GM23248 (cell line): ENCODE measurements around the gene HIVEP3. TPM values are rescaled to one million over a fixed set of nuclear protein-coding genes. Genes with fewer than 3 reads are reported as not detected.

Experiments
- DNase-seq: peaks from one replicate; pipeline ENCODE4 v3.0.0-alpha.2; 2015
- H2AFZ ChIP-seq: fragments of 200-600 bp; sonication (generic); 2 replicates; pipeline ENCODE4 v1.6.1; 2016; ENCODE audit warnings: antibody characterized with exemption
- H3F3A ChIP-seq: fragments of 200-600 bp; sonication (generic); 2 replicates; pipeline ENCODE4 v1.6.1; 2016; ENCODE audit warnings: mild to moderate bottlenecking, antibody characterized with exemption, mixed run types; ENCODE audit not compliant: insufficient read depth
- H3K27ac ChIP-seq: fragments of 200-600 bp; sonication (generic); 2 replicates; pipeline ENCODE4 v1.5.1; 2016; ENCODE audit warnings: mild to moderate bottlenecking
- H3K27me3 ChIP-seq: fragments of 200-600 bp; sonication (generic); replicated peaks from 2 replicates; pipeline ENCODE4 v1.6.1; 2016; ENCODE audit warnings: mild to moderate bottlenecking; ENCODE audit not compliant: insufficient read depth
- H3K36me3 ChIP-seq: fragments of 200-600 bp; sonication (generic); 2 replicates; pipeline ENCODE4 v1.6.1; 2016; ENCODE audit warnings: low read depth, mild to moderate bottlenecking
- H3K4me1 ChIP-seq: fragments of 200-600 bp; sonication (generic); 2 replicates; pipeline ENCODE4 v1.6.1; 2016; ENCODE audit warnings: mild to moderate bottlenecking; ENCODE audit not compliant: insufficient read depth
- H3K4me2 ChIP-seq: fragments of 200-600 bp; sonication (generic); one replicate; pipeline ENCODE4 v1.6.1; 2016; ENCODE audit warnings: mild to moderate bottlenecking; ENCODE audit not compliant: unreplicated experiment
- H3K4me3 ChIP-seq: fragments of 200-600 bp; sonication (generic); 2 replicates; pipeline ENCODE4 v1.5.1; 2016; ENCODE audit warnings: mild to moderate bottlenecking
- H3K79me2 ChIP-seq: fragments of 200-600 bp; sonication (generic); 2 replicates; pipeline ENCODE4 v1.6.1; 2016; ENCODE audit warnings: mild to moderate bottlenecking; ENCODE audit not compliant: insufficient read depth
- H3K9ac ChIP-seq: fragments of 200-600 bp; sonication (generic); 2 replicates; pipeline ENCODE4 v1.6.1; 2016; ENCODE audit warnings: mild to moderate bottlenecking
- H3K9me2 ChIP-seq: fragments of 200-600 bp; sonication (generic); 2 replicates; pipeline ENCODE4 v1.6.1; 2016; ENCODE audit warnings: mixed run types, mild to moderate bottlenecking, moderate library complexity; ENCODE audit not compliant: insufficient read depth
- H3K9me3 ChIP-seq: fragments of 200-600 bp; sonication (generic); one replicate; pipeline ENCODE4 v1.6.1; 2017; ENCODE audit warnings: low read depth
- H4K20me1 ChIP-seq: fragments of 200-600 bp; sonication (generic); 2 replicates; pipeline ENCODE4 v1.6.0; 2016; ENCODE audit not compliant: insufficient read depth
- EZH2 ChIP-seq: fragments of 200-600 bp; sonication (generic); IDR thresholded peaks from 2 replicates; pipeline ENCODE4 v1.6.1; 2018; ENCODE audit warnings: antibody characterized with exemption, mild to moderate bottlenecking; ENCODE audit not compliant: insufficient read depth, poor library complexity, severe bottlenecking
- EZH2phosphoT487 ChIP-seq: fragments of 200-600 bp; sonication (generic); IDR thresholded peaks from 2 replicates; pipeline ENCODE4 v1.6.1; 2018; ENCODE audit warnings: antibody characterized with exemption, moderate library complexity, mild to moderate bottlenecking, low read depth; ENCODE audit not compliant: insufficient read depth
- WGBS, 2 experiments: methylation state at CpG; one replicate each; pipeline ENCODE4 v1.1.6; 2015 to 2017; ENCODE audit warnings: low lambda C conversion rate in 2 of 2, low coverage in 1 of 2; ENCODE audit errors: missing lambda C conversion rate in 2 of 2; 5-methylcytosine and 5-hydroxymethylcytosine counted together
- in situ Hi-C: fragments of 300-500 bp; cut with MboI; formaldehyde crosslinking; loops from 2 replicates; pipeline ENCODE4 v1.15.0; 2020
- polyA plus RNA-seq: library from polyadenylated mRNA; unstranded; fragments of >200 nt; fragmentation: Nextera tagmentation; extraction: Ambion mirVana; gene quantifications from 2 replicates; pipeline ENCODE4 v1.2.1, GENCODE V29; 2016
- total RNA-seq: library from RNA; depleted of rRNA; stranded (reverse); fragments of >200 nt; shearing (Covaris generic); gene quantifications from 2 replicates; pipeline ENCODE4 v1.2.3, GENCODE V29; 2014

Gene HIVEP3
- total and polyA plus RNA-seq, 2 experiments from 2014 or later = 1.7 to 7.2 TPM

DNA sequence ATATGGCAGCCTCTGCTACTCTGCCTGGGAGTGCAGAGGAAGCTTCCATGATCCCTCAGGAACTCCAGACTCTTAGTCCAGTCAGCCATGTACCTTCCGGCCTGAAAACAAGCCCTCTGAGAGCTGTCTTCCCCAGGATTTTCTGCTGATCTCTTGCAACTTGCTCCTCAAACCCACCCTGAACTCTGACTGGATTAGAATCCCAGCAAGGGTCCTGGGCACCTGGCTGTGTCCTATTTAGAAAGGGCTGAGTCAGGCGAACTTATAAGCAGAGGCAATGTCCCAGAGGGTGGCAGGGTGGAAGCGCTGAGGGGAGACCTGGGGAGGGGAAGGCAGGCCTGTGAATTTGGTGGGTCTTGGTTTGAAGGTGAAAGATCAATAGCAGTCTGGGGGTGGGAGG lies 249.8 kb downstream of the HIVEP3 start:
- TF ChIP-seq EZH2 (no peak), EZH2phosphoT487 (no peak)
- peaks cover 32% of the 10 kb centered on the region for H3K4me1 ChIP-seq
- in situ Hi-C loops = no loop called here
- DNase-seq = no peak
- H3K4me3 ChIP-seq = no peak overlapping the region
- 91 to 100% methylated on average over 3 of the region's 3 CpGs for WGBS, 2 experiments
- 0 out of 2 replicates have a peak, but pooled peaks cover 6% of the 10 kb centered on the region for H3F3A ChIP-seq
- no peaks in the 10 kb centered on the region for H3K9me2 ChIP-seq
- no peaks in the 10 kb centered on the region for H3K36me3 ChIP-seq
- H4K20me1 ChIP-seq = no peaks in the 10 kb centered on the region
- H3K9me3 ChIP-seq = no peaks in the 10 kb centered on the region
- H3K9ac ChIP-seq = no peak overlapping the region
- no peak overlapping the region for H3K27ac ChIP-seq
- no peak overlapping the region for H2AFZ ChIP-seq
- no peaks in the 10 kb centered on the region for H3K79me2 ChIP-seq
- H3K27me3 ChIP-seq = no peaks in the 10 kb centered on the region
- H3K4me2 ChIP-seq = no peak overlapping the region

DNA sequence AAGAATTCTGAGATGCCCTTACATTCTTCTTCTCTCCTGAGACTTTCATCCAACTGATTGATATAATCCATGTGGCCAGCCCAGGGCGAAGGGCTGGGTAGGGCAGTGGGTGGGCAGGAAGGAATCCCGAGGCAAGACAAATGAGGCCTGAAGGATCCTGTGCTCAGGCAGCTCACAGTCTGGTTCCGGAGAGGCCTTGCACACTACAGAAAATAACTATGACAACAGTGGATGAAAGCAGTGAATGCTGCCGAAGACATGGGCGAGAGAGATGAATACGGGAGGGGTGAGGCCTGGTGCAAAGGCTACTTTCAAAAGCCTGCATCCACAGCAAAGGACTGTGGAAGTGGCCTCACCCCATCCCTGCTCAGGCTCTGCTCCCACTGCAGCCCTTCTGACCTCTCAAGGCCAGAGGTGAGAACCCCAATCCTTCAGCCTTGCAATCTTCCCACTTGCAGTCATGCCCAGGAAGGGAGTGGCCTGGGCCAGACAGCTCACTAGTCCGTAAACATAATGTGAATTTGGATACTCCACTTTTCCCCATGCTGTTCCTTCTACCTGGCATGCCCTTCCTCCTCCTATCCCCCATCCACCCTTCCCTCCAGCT lies 250.6 kb downstream of the HIVEP3 start:
- no peak for DNase-seq
- in situ Hi-C loops = no loop called here

DNA sequence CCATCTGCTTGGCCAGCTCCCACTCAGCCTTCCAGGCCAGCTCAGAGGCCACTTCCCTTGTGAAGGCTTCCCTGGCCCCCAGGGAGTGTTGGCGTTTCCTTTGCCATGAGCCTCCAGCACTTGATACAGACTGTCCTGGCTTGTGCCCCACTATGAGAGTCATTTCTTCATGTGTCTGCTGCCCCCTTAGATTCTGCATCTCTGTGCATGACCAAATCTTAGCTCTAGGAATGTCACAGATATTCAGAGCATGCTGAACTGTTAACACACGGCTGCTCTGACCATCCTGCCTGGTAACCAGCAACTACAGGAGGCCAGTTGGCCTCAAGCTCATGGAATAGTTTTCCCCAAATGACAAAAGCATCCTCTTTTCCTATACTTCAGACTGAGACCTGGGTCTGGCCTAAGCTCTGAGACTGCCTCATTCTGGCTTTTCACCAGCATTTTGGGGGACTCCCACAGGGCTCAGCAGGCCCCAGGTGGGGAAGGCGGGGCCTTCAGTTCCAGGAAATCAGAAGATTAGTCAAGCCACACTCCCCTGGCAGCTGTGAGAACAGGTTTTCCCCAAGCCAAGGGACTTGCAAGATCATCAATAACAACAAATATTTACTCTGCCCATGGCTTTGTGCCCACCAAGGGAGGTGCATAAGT lies 251.6 kb downstream of the HIVEP3 start:
- no peak for TF ChIP-seq EZH2
- no peak for TF ChIP-seq EZH2phosphoT487
- in situ Hi-C loops = no loop called here
- no peak overlapping the region for H3K4me2 ChIP-seq
- no peak overlapping the region for H3K4me3 ChIP-seq
- H3K9me3 ChIP-seq = no peaks in the 10 kb centered on the region
- H3K4me1 ChIP-seq = peaks cover 23% of the 10 kb centered on the region
- no peaks in the 10 kb centered on the region for H3K36me3 ChIP-seq
- WGBS, 2 experiments = 77 to 78% methylated on average over 3 of the region's 3 CpGs
- H2AFZ ChIP-seq = no peak overlapping the region
- H3K9me2 ChIP-seq = no peaks in the 10 kb centered on the region
- H4K20me1 ChIP-seq = no peaks in the 10 kb centered on the region
- H3K79me2 ChIP-seq = no peaks in the 10 kb centered on the region
- no peak overlapping the region for H3K27ac ChIP-seq
- no peaks in the 10 kb centered on the region for H3K27me3 ChIP-seq
- 0 out of 2 replicates have a peak, but pooled peaks cover 9% of the 10 kb centered on the region for H3F3A ChIP-seq
- peak; percentile 44 for DNase-seq
- H3K9ac ChIP-seq = no peak overlapping the region

More for the DNA sequence above, 250.6 kb downstream of the HIVEP3 start:
- no peak overlapping the region for H3K9ac ChIP-seq
- TF ChIP-seq EZH2 (no peak), EZH2phosphoT487 (no peak)
- 0 out of 2 replicates have a peak, but pooled peaks cover 8% of the 10 kb centered on the region for H3F3A ChIP-seq
- H3K36me3 ChIP-seq = no peaks in the 10 kb centered on the region
- no peak overlapping the region for H3K4me2 ChIP-seq
- H3K4me1 ChIP-seq = peaks cover 28% of the 10 kb centered on the region
- no peak overlapping the region for H2AFZ ChIP-seq
- H3K79me2 ChIP-seq = no peaks in the 10 kb centered on the region
- no peak overlapping the region for H3K27ac ChIP-seq
- 94 to 96% methylated on average over 7 of the region's 7 CpGs for WGBS, 2 experiments
- H3K9me3 ChIP-seq = no peaks in the 10 kb centered on the region
- H3K4me3 ChIP-seq = no peak overlapping the region
- H3K27me3 ChIP-seq = no peaks in the 10 kb centered on the region
- no peaks in the 10 kb centered on the region for H4K20me1 ChIP-seq
- no peaks in the 10 kb centered on the region for H3K9me2 ChIP-seq

GRCh38 chr1:41665962-41666917 lies 252.5 kb downstream of the HIVEP3 start:
- no peaks in the 10 kb centered on the region for H3K9me3 ChIP-seq
- no peak for DNase-seq
- H3K9me2 ChIP-seq = no peaks in the 10 kb centered on the region
- H2AFZ ChIP-seq = no peak overlapping the region
- H3K4me3 ChIP-seq = no peak overlapping the region
- WGBS, 2 experiments = 87 to 92% methylated on average over 6 of the region's 6 CpGs
- H3K27ac ChIP-seq = no peak overlapping the region
- peaks cover 20% of the 10 kb centered on the region for H3K4me1 ChIP-seq
- H3K9ac ChIP-seq = no peak overlapping the region
- TF ChIP-seq EZH2 (no peak), EZH2phosphoT487 (no peak)
- in situ Hi-C loops = no loop called here
- no peaks in the 10 kb centered on the region for H3K79me2 ChIP-seq
- H4K20me1 ChIP-seq = no peaks in the 10 kb centered on the region
- no peaks in the 10 kb centered on the region for H3K27me3 ChIP-seq
- H3F3A ChIP-seq = 0 out of 2 replicates have a peak, but pooled peaks cover 4% of the 10 kb centered on the region
- no peak overlapping the region for H3K4me2 ChIP-seq
- no peaks in the 10 kb centered on the region for H3K36me3 ChIP-seq
